H1 (cell line): ENCODE measurements around the gene GRIA1. TPM values are rescaled to one million over a fixed set of nuclear protein-coding genes. Genes with fewer than 3 reads are reported as not detected.

Experiments used
- CTCF ChIA-PET: fragments of 300-600 bp; sonication (Branson Sonifier 250); formaldehyde crosslinking; loops from one replicate; lab custom pipeline; 2021; ENCODE audit not compliant: partially characterized antibody; lab: Charles Lee
- POLR2A ChIA-PET: fragments of 300-600 bp; sonication (Branson Sonifier 250); formaldehyde crosslinking; loops from one replicate; lab custom pipeline; 2021; ENCODE audit warnings: inconsistent platforms; ENCODE audit not compliant: partially characterized antibody; lab: Charles Lee
- DNase-seq, 2 experiments: peaks; one replicate each; pipeline versions ENCODE4 v3.0.0 to v3.0.0-alpha.2; 2010 to 2022; ENCODE audit warnings: low spot score in 2 of 2, low read depth in 1 of 2, mixed read lengths in 1 of 2
- FAIRE-seq: peaks from 2 replicates; lab custom pipeline; 2011; peaks lifted over from hg19 to GRCh38; lab: Jason Lieb, UNC
- H2AFZ ChIP-seq: 2 replicates; pipeline ENCODE4 v1.8.1; 2012; ENCODE audit warnings: low read length, inconsistent platforms
- H2AK5ac ChIP-seq: 2 replicates; pipeline ENCODE4 v1.6.1; 2013; ENCODE audit warnings: low read depth, low read length
- H2BK120ac ChIP-seq: replicated peaks from 2 replicates; pipeline ENCODE3; 2013; ENCODE audit warnings: low read depth, low read length, inconsistent platforms
- H2BK12ac ChIP-seq: 2 replicates; pipeline ENCODE4 v1.6.1; 2013; ENCODE audit warnings: low read depth, low read length
- H2BK15ac ChIP-seq: 2 replicates; pipeline ENCODE4 v1.6.1; 2013; ENCODE audit warnings: low read length
- H2BK20ac ChIP-seq: 2 replicates; pipeline ENCODE4 v1.6.1; 2013; ENCODE audit warnings: low read length
- H2BK5ac ChIP-seq: 2 replicates; pipeline ENCODE4 v1.6.1; 2013; ENCODE audit warnings: low read depth, low read length
- H3K14ac ChIP-seq: 2 replicates; pipeline ENCODE4 v1.6.1; 2013; ENCODE audit warnings: inconsistent platforms; ENCODE audit not compliant: insufficient read length
- H3K18ac ChIP-seq: 2 replicates; pipeline ENCODE4 v1.6.1; 2013; ENCODE audit warnings: low read length; ENCODE audit errors: extremely low read depth
- H3K23ac ChIP-seq: 2 replicates; pipeline ENCODE4 v1.6.1; 2013; ENCODE audit warnings: inconsistent platforms; ENCODE audit not compliant: insufficient read length
- H3K23me2 ChIP-seq: 2 replicates; pipeline ENCODE4 v1.6.1; 2013; ENCODE audit warnings: low read depth, low read length
- H3K27ac ChIP-seq: 2 replicates; pipeline ENCODE4 v1.6.1; 2011; ENCODE audit warnings: low read depth, low read length, inconsistent platforms
- H3K27me3 ChIP-seq, 4 experiments: replicated peaks in 1 of 4; 1 replicate in 1 of 4; 2 replicates in 3 of 4; pipeline versions ENCODE4 v1.6.1 to v1.8.1; 2011 to 2013; ENCODE audit warnings: low read length in 3 of 4, mild to moderate bottlenecking in 3 of 4, inconsistent platforms in 2 of 4, mixed read lengths in 2 of 4, moderate library complexity in 1 of 4; ENCODE audit not compliant: control insufficient read depth in 3 of 4, insufficient read depth in 3 of 4; ENCODE audit errors: extremely low read depth in 1 of 4
- H3K36me3 ChIP-seq, 4 experiments: 2 replicates each; pipeline versions ENCODE4 v1.6.1 to v1.8.1; 2011 to 2013; ENCODE audit warnings: mild to moderate bottlenecking in 4 of 4, low read length in 3 of 4, moderate library complexity in 2 of 4, control low read depth in 1 of 4, inconsistent platforms in 1 of 4; ENCODE audit not compliant: insufficient read depth in 4 of 4, control insufficient read depth in 2 of 4
- H3K4ac ChIP-seq: replicated peaks from 2 replicates; pipeline ENCODE3; 2013; ENCODE audit warnings: low read length, low read depth, mixed read lengths, inconsistent platforms; ENCODE audit not compliant: insufficient read length
- H3K4me1 ChIP-seq, 4 experiments: replicated peaks in 1 of 4; 1 replicate in 1 of 4; 2 replicates in 3 of 4; pipeline versions ENCODE4 v1.6.1 to v1.8.1; 2011 to 2013; ENCODE audit warnings: low read length in 3 of 4, inconsistent platforms in 2 of 4, mixed read lengths in 1 of 4; ENCODE audit not compliant: insufficient read depth in 4 of 4, control insufficient read depth in 3 of 4
- H3K4me2 ChIP-seq, 2 experiments: 2 replicates each; pipeline versions ENCODE4 v1.6.1 to v1.8.1; 2011 to 2013; ENCODE audit warnings: low read depth in 2 of 2, low read length in 2 of 2, control low read depth in 1 of 2, inconsistent platforms in 1 of 2, mild to moderate bottlenecking in 1 of 2; ENCODE audit not compliant: insufficient read depth in 1 of 2
- H3K4me3 ChIP-seq, 4 experiments: fragments of 200-600, 300-600 bp in 1 of 4; sonication (generic), shearing (Covaris generic), sonication (Bioruptor Twin) in 1 of 4; 2 replicates each; pipeline versions ENCODE4 v1.5.1 to v1.8.1; 2011 to 2016; ENCODE audit warnings: low read length in 4 of 4, low read depth in 3 of 4, control low read depth in 2 of 4, inconsistent platforms in 2 of 4, mild to moderate bottlenecking in 2 of 4, mixed read lengths in 1 of 4, moderate library complexity in 1 of 4; ENCODE audit not compliant: insufficient read depth in 2 of 4; ENCODE audit errors: extremely low read depth in 1 of 4
- H3K56ac ChIP-seq: replicated peaks from 2 replicates; pipeline ENCODE3; 2013; ENCODE audit warnings: low read depth, mild to moderate bottlenecking, mixed read lengths, low read length, inconsistent platforms; ENCODE audit not compliant: insufficient read length
- H3K79me1 ChIP-seq: 2 replicates; pipeline ENCODE4 v1.6.1; 2013; ENCODE audit warnings: low read depth, low read length, control low read depth
- H3K79me2 ChIP-seq, 2 experiments: 2 replicates each; pipeline versions ENCODE4 v1.6.1 to v1.8.1; 2012 to 2013; ENCODE audit warnings: low read length in 2 of 2, mild to moderate bottlenecking in 2 of 2, inconsistent platforms in 1 of 2; ENCODE audit not compliant: insufficient read depth in 2 of 2, control insufficient read depth in 1 of 2
- H3K9ac ChIP-seq, 4 experiments: replicated peaks in 1 of 4; 1 replicate in 1 of 4; 2 replicates in 3 of 4; pipeline versions ENCODE4 v1.6.1 to v1.8.1; 2011 to 2013; ENCODE audit warnings: low read depth in 3 of 4, low read length in 3 of 4, control low read depth in 2 of 4, mild to moderate bottlenecking in 2 of 4, moderate library complexity in 2 of 4, inconsistent platforms in 1 of 4; ENCODE audit errors: extremely low read depth in 1 of 4
- H3K9me3 ChIP-seq, 2 experiments: 2 replicates each; pipeline versions ENCODE4 v1.6.1 to v1.8.1; 2012 to 2013; ENCODE audit warnings: mild to moderate bottlenecking in 2 of 2, moderate library complexity in 2 of 2, control low read depth in 1 of 2, inconsistent platforms in 1 of 2, low read depth in 1 of 2, low read length in 1 of 2, mixed read lengths in 1 of 2; ENCODE audit not compliant: insufficient read depth in 2 of 2
- H4K20me1 ChIP-seq, 2 experiments: replicated peaks in 1 of 2; 2 replicates each; pipeline versions ENCODE3 to v1.8.1; 2011 to 2013; ENCODE audit warnings: inconsistent platforms in 2 of 2, low read length in 2 of 2, mild to moderate bottlenecking in 1 of 2; ENCODE audit not compliant: insufficient read depth in 2 of 2, control insufficient read depth in 1 of 2
- H4K5ac ChIP-seq: 2 replicates; pipeline ENCODE4 v1.6.1; 2013; ENCODE audit warnings: low read length, low read depth, mixed read lengths, inconsistent platforms; ENCODE audit not compliant: insufficient read length
- H4K8ac ChIP-seq: 2 replicates; pipeline ENCODE4 v1.8.0; 2013; ENCODE audit warnings: mild to moderate bottlenecking, moderate library complexity, low read length, inconsistent platforms; ENCODE audit not compliant: insufficient read depth; ENCODE audit errors: extremely low read depth
- H4K91ac ChIP-seq: replicated peaks from 2 replicates; pipeline ENCODE3; 2013; ENCODE audit warnings: low read length, mixed read lengths, inconsistent platforms; ENCODE audit not compliant: insufficient read length
- BACH1 ChIP-seq: IDR thresholded peaks from 2 replicates; pipeline ENCODE4 v1.6.1; 2012; ENCODE audit warnings: low read length, improper control_type of control experiment
- CTCF ChIP-seq, 3 experiments: IDR thresholded peaks; 1 replicate in 2 of 3; 2 replicates in 1 of 3; pipeline versions ENCODE4 v1.5.1 to v1.6.1; 2011; ENCODE audit warnings: low read length in 3 of 3, mild to moderate bottlenecking in 3 of 3, inconsistent platforms in 2 of 3, low read depth in 1 of 3, moderate library complexity in 1 of 3; ENCODE audit not compliant: insufficient read depth in 1 of 3; ENCODE audit errors: control extremely low read depth in 1 of 3
- E2F6 ChIP-seq: IDR thresholded peaks from 2 replicates; pipeline ENCODE4 v1.6.1; 2012; ENCODE audit warnings: inconsistent platforms
- FOSL1 ChIP-seq: IDR thresholded peaks from 2 replicates; pipeline ENCODE4 v1.6.1; 2011; ENCODE audit warnings: mild to moderate bottlenecking, low read depth, low read length, moderate library complexity; ENCODE audit not compliant: insufficient read depth
- GTF2F1 ChIP-seq: IDR thresholded peaks from 2 replicates; pipeline ENCODE4 v1.6.1; 2012; ENCODE audit warnings: low read depth, low read length, improper control_type of control experiment, borderline replicate concordance
- KDM5A ChIP-seq: fragments of 200-600 bp; IDR thresholded peaks from 2 replicates; pipeline ENCODE4 v1.7.1; 2012; ENCODE audit warnings: mild to moderate bottlenecking, low read length, inconsistent platforms, mixed read lengths
- MAFK ChIP-seq: IDR thresholded peaks from 2 replicates; pipeline ENCODE4 v1.6.1; 2012; ENCODE audit warnings: low read depth, mild to moderate bottlenecking, improper control_type of control experiment, low read length
- POLR2A ChIP-seq, 2 experiments: IDR thresholded peaks; 1 replicate in 1 of 2; 2 replicates in 1 of 2; pipeline ENCODE4 v1.6.1; 2011; ENCODE audit warnings: low read depth in 2 of 2, low read length in 2 of 2, mild to moderate bottlenecking in 2 of 2; ENCODE audit errors: control extremely low read depth in 1 of 2
- POU5F1 ChIP-seq: IDR thresholded peaks from 2 replicates; pipeline ENCODE4 v1.6.1; 2011; ENCODE audit warnings: low read depth, mild to moderate bottlenecking, low read length, moderate library complexity
- RAD21 ChIP-seq, 2 experiments: IDR thresholded peaks in 1 of 2; conservative IDR thresholded peaks in 1 of 2; 2 replicates each; pipeline ENCODE4 v1.6.1; 2011; ENCODE audit warnings: low read depth in 2 of 2, low read length in 2 of 2, improper control_type of control experiment in 1 of 2, inconsistent platforms in 1 of 2, mild to moderate bottlenecking in 1 of 2, moderate library complexity in 1 of 2
- SP1 ChIP-seq: IDR thresholded peaks from 2 replicates; pipeline ENCODE4 v1.6.1; 2011; ENCODE audit warnings: low read depth, low read length
- SP4 ChIP-seq: IDR thresholded peaks from 2 replicates; pipeline ENCODE4 v1.6.1; 2012; ENCODE audit warnings: low read length, inconsistent platforms
- TCF12 ChIP-seq: IDR thresholded peaks from 2 replicates; pipeline ENCODE4 v1.6.1; 2011; ENCODE audit warnings: low read depth, mild to moderate bottlenecking, low read length
- TEAD4 ChIP-seq: IDR thresholded peaks from 2 replicates; pipeline ENCODE4 v1.6.1; 2012; ENCODE audit warnings: low read depth, low read length, inconsistent platforms, mixed read lengths
- polyA plus RNA-seq, 7 experiments: library from polyadenylated mRNA; depleted of rRNA in 3 of 7; stranded (reverse) in 5 of 7; unstranded in 2 of 7; fragments of >200 nt in 5 of 7; fragments of 200-250 nt in 2 of 7; gene quantifications; 1 replicate in 5 of 7; 2 replicates in 1 of 7; 4 replicates in 1 of 7; pipeline versions ENCODE4 v1.2.1 to v1.2.3, GENCODE V29; 2011 to 2013; ENCODE audit warnings: missing spikeins in 2 of 7, mixed read lengths in 2 of 7
- total RNA-seq: library from RNA; stranded (reverse); fragmentation: NEBNext Ultra II Directional; extraction: Animal tissue kit (Norgen Biotek cat#: 25700); gene quantifications from 2 replicates; pipeline ENCODE4 v1.2.1, GENCODE V29; 2021

Gene GRIA1
- total and polyA plus RNA-seq, 2 of the 8 experiments (the other 6 are each of a cell fraction or from before 2014, with no cell fraction given): 0.97 to 2.5 TPM

GRCh38 chr5:153458268-153458667 is 32.2 kb upstream of the GRIA1 start:
- peaks cover 0 to 3% (median 0%) of the 10 kb centered on the region in 4 experiments; a peak in 1 of 7 replicates for H3K4me1 ChIP-seq
- no peak overlapping the region for H3K14ac ChIP-seq
- no peak overlapping the region for H3K18ac ChIP-seq
- H3K56ac ChIP-seq: no peak overlapping the region
- no peak overlapping the region for H2AFZ ChIP-seq
- H2BK15ac ChIP-seq: no peak overlapping the region
- no peaks in the 10 kb centered on the region for H3K79me1 ChIP-seq
- no peaks in the 10 kb centered on the region for H3K23me2 ChIP-seq
- H2BK120ac ChIP-seq: peak overlapping the region; percentile 66
- no peak overlapping the region for H2BK20ac ChIP-seq
- no peak overlapping the region for H3K4me2 ChIP-seq
- no peak overlapping the region for H4K91ac ChIP-seq
- no peak overlapping the region for H4K5ac ChIP-seq
- H2BK12ac ChIP-seq: no peak overlapping the region
- DNase-seq (no peak), FAIRE-seq (no peak)
- ChIA-PET CTCF (no interaction called here), POLR2A (no interaction called here)
- no peak overlapping the region for H3K4ac ChIP-seq
- H3K27ac ChIP-seq: no peak overlapping the region
- no peaks in the 10 kb centered on the region for H3K36me3 ChIP-seq
- no peaks in the 10 kb centered on the region for H3K27me3 ChIP-seq
- no peak overlapping the region for H4K8ac ChIP-seq
- H3K79me2 ChIP-seq: no peaks in the 10 kb centered on the region
- H2BK5ac ChIP-seq: no peak overlapping the region
- no peak overlapping the region for H3K23ac ChIP-seq
- no peak overlapping the region for H3K9ac ChIP-seq
- no peaks in the 10 kb centered on the region for H4K20me1 ChIP-seq
- H3K4me3 ChIP-seq: no peak overlapping the region
- no peak overlapping the region for H2AK5ac ChIP-seq
- no peaks in the 10 kb centered on the region for H3K9me3 ChIP-seq
- TF ChIP-seq TCF12: no peak
- TF ChIP-seq MAFK: no peak
- no peak for TF ChIP-seq RAD21 (IDR thresholded peaks at IDR 0.05 in 1 of 2, conservative IDR thresholded peaks at IDR 0.05 in 1 of 2; ENCODE audit: low read depth in 2 of 2, low read length in 2 of 2)
- TF ChIP-seq SP4: no peak
- TF ChIP-seq CTCF (IDR thresholded peaks at IDR 0.05; ENCODE audit: control extremely low read depth in 1 of 3, insufficient read depth in 1 of 3, low read depth in 1 of 3, low read length in 3 of 3): no peak
- TF ChIP-seq SP1: no peak
- no peak for TF ChIP-seq GTF2F1
- no peak for TF ChIP-seq KDM5A
- TF ChIP-seq POLR2A (IDR thresholded peaks at IDR 0.05; ENCODE audit: control extremely low read depth in 1 of 2, low read depth in 2 of 2, low read length in 2 of 2): no peak
- TF ChIP-seq E2F6: no peak
- no peak for TF ChIP-seq TEAD4
- no peak for TF ChIP-seq FOSL1
- no peak for TF ChIP-seq BACH1
- no peak for TF ChIP-seq POU5F1
